Right lobe of liver (tissue), 6 donors: ENCODE data around the gene GNG4. TPM values are rescaled to one million over a fixed set of nuclear protein-coding genes. Genes with fewer than 3 reads are reported as not detected.

Source experiments
- ATAC-seq, 4 donors: fragments of 200-7000 bp; cut with Tn5 transposase; one replicate each; pipeline ENCODE4 v1.9.1; 2020; ENCODE audit warnings: mild to moderate bottlenecking in 4 of 4, moderate library complexity in 4 of 4
- DNase-seq, 3 donors: peaks; one replicate each; pipeline ENCODE4 v3.0.0-alpha.2; 2020
- H3K27ac ChIP-seq, 3 donors: fragments of 200-600 bp; one replicate each; pipeline ENCODE4 v1.8.0; 2022
- H3K27me3 ChIP-seq, 2 donors: fragments of 200-600 bp; one replicate each; pipeline ENCODE4 v1.8.0; 2022
- H3K36me3 ChIP-seq, 4 donors: fragments of 200-600 bp; sonication (generic) in 1 of 4; one replicate each; pipeline versions ENCODE4 v1.5.1 to v1.8.0; 2017 to 2022; ENCODE audit warnings: control low read depth in 1 of 4
- H3K4me1 ChIP-seq, 4 donors: fragments of 200-600 bp; sonication (generic) in 1 of 4; one replicate each; pipeline versions ENCODE4 v1.5.1 to v1.8.0; 2017 to 2022; ENCODE audit warnings: control low read depth in 1 of 4
- H3K4me3 ChIP-seq, 3 donors: fragments of 200-600 bp; one replicate each; pipeline ENCODE4 v1.8.0; 2022
- H3K9me3 ChIP-seq, 4 donors: fragments of 200-600 bp; sonication (generic) in 1 of 4; one replicate each; pipeline versions ENCODE4 v1.5.1 to v1.8.0; 2017 to 2022; ENCODE audit warnings: control low read depth in 1 of 4
- CTCF ChIP-seq, 4 donors: fragments of 200-600 bp in 3 of 4; fragments of 450-650 bp in 1 of 4; IDR thresholded peaks; one replicate each; pipeline versions ENCODE4 v1.5.1 to v1.8.0; 2016 to 2022; ENCODE audit warnings: antibody characterized with exemption in 4 of 4, mild to moderate bottlenecking in 2 of 4
- POLR2A ChIP-seq: fragments of 450-650 bp; IDR thresholded peaks from one replicate; pipeline ENCODE4 v1.6.1; 2017; ENCODE audit warnings: antibody characterized with exemption, mild to moderate bottlenecking
- WGBS: methylation state at CpG from one replicate; pipeline ENCODE4 v1.1.6; 2018; ENCODE audit warnings: low coverage, low lambda C conversion rate; ENCODE audit not compliant: insufficient coverage; ENCODE audit errors: missing lambda C conversion rate; 5-methylcytosine and 5-hydroxymethylcytosine counted together
- intact Hi-C, 2 donors: fragments of 100-400 bp; cut with DNase I; formaldehyde crosslinking; loops; one replicate each; pipeline versions ENCODE4 v1.11.2 to v1.14.1; 2022
- total RNA-seq, 6 experiments: library from RNA; depleted of rRNA in 2 of 6; stranded (reverse); fragments of >200 nt in 2 of 6; fragmentation: NEBNext Ultra II Directional in 3 of 6; extraction: Animal tissue kit (Norgen Biotek cat#: 25700) in 3 of 6; gene quantifications; one replicate each; pipeline versions ENCODE4 v1.1.0 to v1.2.4, GENCODE V29; 2016 to 2023
- donor health status: DM: no; HTN: yes; CAD: no.
- donor health status: DM: no; HTN: no; CAD: no.
- donor health status: DM: no; HTN: no; CAD: no.
- donor health status: DM: no; HTN: yes; CAD: no.
- donor health status: DM: no; HTN: yes; CAD: no.

Gene GNG4
- total RNA-seq, 6 experiments from 2014 or later = 0.18 to 0.50 TPM; not detected in 4

GRCh38 chr1:235567812-235568503 is 81.6 kb downstream of the GNG4 start:
- no peaks in the 10 kb centered on the region for H3K4me1 ChIP-seq
- H3K9me3 ChIP-seq = no peaks in the 10 kb centered on the region
- TF ChIP-seq POLR2A = no peak
- TF ChIP-seq CTCF (IDR thresholded peaks at IDR 0.05) = no peak
- DNase-seq (no peak), ATAC-seq (peak in 1 of 4 donors; percentile 33)
- 40% methylated on average over 7 of the region's 7 CpGs for WGBS
- intact Hi-C loops = no loop called here
- H3K36me3 ChIP-seq = no peaks in the 10 kb centered on the region
- H3K27me3 ChIP-seq = no peaks in the 10 kb centered on the region
- no peak overlapping the region for H3K27ac ChIP-seq
- H3K4me3 ChIP-seq = no peak overlapping the region

- TF ChIP-seq CTCF (IDR thresholded peaks at IDR 0.05) = no peak
- no peak for TF ChIP-seq POLR2A
- Histone ChIP-seq H3K4me1 (no peaks in the 10 kb centered on the region), H3K27ac (no peak overlapping the region), H3K4me3 (no peak overlapping the region), H3K36me3 (no peaks in the 10 kb centered on the region), H3K27me3 (no peaks in the 10 kb centered on the region), H3K9me3 (no peaks in the 10 kb centered on the region)
- no peak for DNase-seq
- intact Hi-C loops = no loop called here
- no CpG with 5 or more reads among the region's 8 CpGs for WGBS
- no peak for ATAC-seq
These were observed 83.5 kb downstream of the GNG4 start for GRCh38 chr1:235566084-235566483.

- no peak for DNase-seq
- no peak for ATAC-seq
- H3K4me3 ChIP-seq = no peak overlapping the region
- H3K9me3 ChIP-seq = no peaks in the 10 kb centered on the region
- no peaks in the 10 kb centered on the region for H3K4me1 ChIP-seq
- 73% methylated on average over 1 of the region's 1 CpG for WGBS
- intact Hi-C loops = no loop called here
- no peak overlapping the region for H3K27ac ChIP-seq
- no peaks in the 10 kb centered on the region for H3K36me3 ChIP-seq
- H3K27me3 ChIP-seq = no peaks in the 10 kb centered on the region
- no peak for TF ChIP-seq CTCF (IDR thresholded peaks at IDR 0.05)
- no peak for TF ChIP-seq POLR2A
These were observed 86.0 kb downstream of the GNG4 start for GRCh38 chr1:235563513-235564061.

- DNase-seq (no peak), ATAC-seq (no peak)
- Histone ChIP-seq H3K27me3 (no peaks in the 10 kb centered on the region), H3K36me3 (no peaks in the 10 kb centered on the region), H3K27ac (no peak overlapping the region), H3K9me3 (no peaks in the 10 kb centered on the region), H3K4me1 (no peaks in the 10 kb centered on the region), H3K4me3 (no peak overlapping the region)
- TF ChIP-seq CTCF (IDR thresholded peaks at IDR 0.05) (no peak), POLR2A (no peak)
- intact Hi-C loops = no loop called here
These were observed 87.0 kb downstream of the GNG4 start for GRCh38 chr1:235562589-235562988.
